Natural killer cell treated with Interleukin-12 subunit alpha and Interleukin-12 subunit beta and Interleukin-15 and Interleukin-18, amount 100 ng/mL, for 72 hours (primary cell): ENCODE results near the gene DPPA2. TPM values are rescaled to one million over a fixed set of nuclear protein-coding genes. Genes with fewer than 3 reads are reported as not detected.
"Not testable (repeated sequence)": the region's sequence is repeated elsewhere in the genome, so short reads cannot be mapped to it uniquely, and the experiment has no call there.

ENCODE experiments used
- ATAC-seq, 2 donors: fragments of 150-1000 bp; cut with Tn5 transposase in 1 of 2; sonication (Bioruptor Pico), chemical (Tn5 transposase) in 1 of 2; 2 replicates each; pipeline ENCODE4 v1.10.0; 2021
- DNase-seq: peaks from one replicate; pipeline ENCODE4 v3.0.0; 2022; ENCODE audit warnings: low spot score
- H3K27ac Mint-ChIP-seq, 2 donors: 1 replicate in 1 of 2; 2 replicates in 1 of 2; pipeline ENCODE4 v1.8.0; 2022; ENCODE audit warnings: mixed read lengths in 2 of 2, mild to moderate bottlenecking in 1 of 2, moderate library complexity in 1 of 2
- H3K27me3 Mint-ChIP-seq, 2 donors: 1 replicate in 1 of 2; 2 replicates in 1 of 2; pipeline ENCODE4 v1.8.0; 2022; ENCODE audit warnings: mixed read lengths in 2 of 2
- H3K36me3 Mint-ChIP-seq: one replicate; pipeline ENCODE4 v1.8.0; 2022; ENCODE audit warnings: mixed read lengths
- H3K4me1 Mint-ChIP-seq, 2 donors: 1 replicate in 1 of 2; 2 replicates in 1 of 2; pipeline ENCODE4 v1.8.0; 2022; ENCODE audit warnings: low read depth in 2 of 2, mixed read lengths in 2 of 2, mild to moderate bottlenecking in 1 of 2
- H3K4me3 Mint-ChIP-seq: one replicate; pipeline ENCODE4 v1.8.0; 2022; ENCODE audit warnings: mixed read lengths
- H3K9me3 Mint-ChIP-seq: 2 replicates; pipeline ENCODE4 v1.8.0; 2022; ENCODE audit warnings: mixed read lengths
- total RNA-seq, 2 donors: library from RNA; stranded (reverse); gene quantifications; one replicate each; pipeline ENCODE4 v1.2.3, GENCODE V29; 2022

Gene DPPA2
- total RNA-seq = not detected

GRCh38 chr3:109316162-109316730 is at the start of gene DPPA2:
Gene DPPA2, minus strand, starts transcription at chr3:109316517. Its CDS starts 1,975 bp downstream, at chr3:109314542.
- DNase-seq (no peak), ATAC-seq (no peak)
- no peak within 1 kb of the TSS for H3K4me3 Mint-ChIP-seq
- H3K9me3 Mint-ChIP-seq = no peaks in the 10 kb centered on the region
- H3K4me1 Mint-ChIP-seq = no peaks in the 10 kb centered on the region
- no peak within 1 kb of the TSS for H3K27ac Mint-ChIP-seq
- H3K36me3 Mint-ChIP-seq = no peaks in the 10 kb centered on the region
- no peaks in the 10 kb centered on the region for H3K27me3 Mint-ChIP-seq

DNA sequence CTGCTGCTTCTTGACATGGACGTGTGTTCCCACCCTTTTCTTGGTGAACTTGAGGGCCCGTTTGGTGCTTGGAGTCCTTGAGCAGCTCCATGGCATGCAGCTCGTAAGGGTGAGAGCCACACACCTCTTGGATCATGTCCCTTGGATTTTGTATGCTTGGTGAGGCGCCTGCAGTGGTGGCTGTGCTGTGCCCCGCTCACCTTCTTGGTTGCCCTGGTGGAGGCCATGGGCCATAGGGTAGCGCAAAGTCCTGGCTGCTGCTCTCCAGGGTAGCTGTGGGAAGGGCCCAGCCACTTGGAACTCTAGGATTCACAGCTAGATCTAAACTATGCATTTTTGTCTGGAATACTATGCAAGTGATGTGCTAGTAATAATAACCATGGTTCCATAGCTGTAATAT is 47.8 kb upstream of the DPPA2 start:
- Mint-ChIP-seq H3K36me3 (no peaks in the 10 kb centered on the region), H3K27me3 (no peaks in the 10 kb centered on the region), H3K9me3 (no peaks in the 10 kb centered on the region), H3K4me1 (no peaks in the 10 kb centered on the region), H3K27ac (no peak overlapping the region), H3K4me3 (no peak overlapping the region)
- ATAC-seq (no peak), DNase-seq (no peak)

- H3K36me3 Mint-ChIP-seq = no peaks in the 10 kb centered on the region
- H3K4me1 Mint-ChIP-seq = no peaks in the 10 kb centered on the region
- H3K9me3 Mint-ChIP-seq = no peaks in the 10 kb centered on the region
- H3K4me3 Mint-ChIP-seq = no peak overlapping the region
- DNase-seq = no peak
- no peaks in the 10 kb centered on the region for H3K27me3 Mint-ChIP-seq
- no peak for ATAC-seq
- H3K27ac Mint-ChIP-seq = no peak overlapping the region
Observed at GRCh38 chr3:109363634-109364033, 47.3 kb upstream of the DPPA2 start.

DNA sequence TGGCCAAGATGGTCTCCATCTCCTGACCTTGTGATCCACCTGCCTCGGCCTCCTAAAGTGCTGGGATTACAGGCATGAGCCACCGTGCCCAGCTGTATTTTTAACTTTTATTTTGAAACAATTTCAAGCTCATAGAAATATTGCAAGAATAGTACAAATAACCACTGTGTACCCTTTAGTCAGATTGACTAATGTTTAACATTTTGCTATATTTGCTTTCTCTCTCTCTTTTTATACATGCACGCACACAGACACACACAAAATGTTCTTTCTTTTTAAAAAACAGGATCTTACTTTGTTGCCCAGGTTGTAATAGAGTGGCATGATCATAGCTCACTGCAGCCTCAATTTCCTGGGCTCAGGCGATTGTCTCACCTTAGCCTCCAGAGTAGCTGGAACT is 46.5 kb upstream of the DPPA2 start:
- ATAC-seq (no peak), DNase-seq (no peak)
- Mint-ChIP-seq H3K9me3 (no peaks in the 10 kb centered on the region), H3K36me3 (no peaks in the 10 kb centered on the region), H3K4me1 (no peaks in the 10 kb centered on the region), H3K27me3 (no peaks in the 10 kb centered on the region), H3K27ac (no peak overlapping the region), H3K4me3 (no peak overlapping the region)

- not testable (repeated sequence) for DNase-seq, H3K9me3 Mint-ChIP-seq, H3K4me3 Mint-ChIP-seq, H3K27me3 Mint-ChIP-seq, H3K36me3 Mint-ChIP-seq, H3K4me1 Mint-ChIP-seq, ATAC-seq, H3K27ac Mint-ChIP-seq
Observed at GRCh38 chr3:109358809-109359208, 42.5 kb upstream of the DPPA2 start.

DNA sequence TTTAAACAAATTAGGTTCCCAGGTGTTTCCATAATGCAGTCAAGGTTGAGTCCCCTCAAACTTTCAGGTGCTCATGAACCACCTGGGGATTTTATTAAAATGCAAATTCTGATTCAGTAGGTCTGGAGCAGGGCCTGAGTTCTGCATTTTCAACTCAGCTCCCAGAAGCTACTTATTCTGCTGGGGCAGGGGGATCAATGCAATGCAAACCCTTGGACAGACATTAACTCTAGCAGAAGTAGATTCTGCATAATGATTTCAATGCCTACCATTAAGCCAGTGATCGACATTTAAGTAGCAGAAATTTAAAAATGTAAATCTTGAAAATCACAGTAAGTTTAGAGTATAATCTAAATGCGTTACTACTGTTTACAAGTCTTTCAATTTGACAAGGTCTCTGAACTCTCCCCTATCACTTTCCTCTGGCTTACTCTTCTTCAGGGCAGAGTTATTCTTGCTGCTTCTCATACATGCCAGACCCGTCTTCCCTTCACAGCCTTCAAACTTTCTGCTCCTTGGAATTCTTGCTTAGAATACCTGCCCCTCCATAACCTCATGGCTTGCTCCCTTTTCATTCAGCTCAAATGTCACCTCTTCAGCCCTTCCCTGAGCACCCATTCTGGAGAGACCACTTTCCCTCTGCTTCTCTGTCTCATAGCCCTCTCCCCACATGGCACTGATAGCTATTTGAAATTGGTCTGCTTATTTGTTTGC is 40.3 kb upstream of the DPPA2 start:
- ATAC-seq (no peak), DNase-seq (no peak)
- Mint-ChIP-seq H3K9me3 (no peaks in the 10 kb centered on the region), H3K4me1 (no peaks in the 10 kb centered on the region), H3K27me3 (peaks cover 4 to 7% of the 10 kb centered on the region in 2 donors), H3K4me3 (no peak overlapping the region), H3K36me3 (no peaks in the 10 kb centered on the region), H3K27ac (no peak overlapping the region)

- Mint-ChIP-seq H3K4me3 (no peak overlapping the region), H3K9me3 (no peaks in the 10 kb centered on the region), H3K36me3 (no peaks in the 10 kb centered on the region), H3K27ac (no peak overlapping the region), H3K27me3 (peaks cover 4 to 7% of the 10 kb centered on the region in 2 donors), H3K4me1 (no peaks in the 10 kb centered on the region)
- no peak for DNase-seq
- ATAC-seq = no peak
Observed at GRCh38 chr3:109355625-109356441, 39.5 kb upstream of the DPPA2 start.

- peaks cover 4 to 7% of the 10 kb centered on the region in 2 donors for H3K27me3 Mint-ChIP-seq
- no peaks in the 10 kb centered on the region for H3K36me3 Mint-ChIP-seq
- H3K27ac Mint-ChIP-seq = no peak overlapping the region
- no peak overlapping the region for H3K4me3 Mint-ChIP-seq
- ATAC-seq (no peak), DNase-seq (no peak)
- H3K9me3 Mint-ChIP-seq = no peaks in the 10 kb centered on the region
- no peaks in the 10 kb centered on the region for H3K4me1 Mint-ChIP-seq
Observed at GRCh38 chr3:109353057-109353456, 36.7 kb upstream of the DPPA2 start.

GRCh38 chr3:109351231-109351630 is 34.9 kb upstream of the DPPA2 start:
- no peak overlapping the region for H3K27ac Mint-ChIP-seq
- no peaks in the 10 kb centered on the region for H3K4me1 Mint-ChIP-seq
- H3K27me3 Mint-ChIP-seq = peaks cover under 1 to 4% of the 10 kb centered on the region in 2 donors
- DNase-seq = no peak
- no peaks in the 10 kb centered on the region for H3K36me3 Mint-ChIP-seq
- ATAC-seq = no peak
- no peaks in the 10 kb centered on the region for H3K9me3 Mint-ChIP-seq
- H3K4me3 Mint-ChIP-seq = no peak overlapping the region

GRCh38 chr3:109346770-109347295 is 30.5 kb upstream of the DPPA2 start:
- DNase-seq (no peak), ATAC-seq (no peak)
- Mint-ChIP-seq H3K27ac (no peak overlapping the region), H3K4me1 (no peaks in the 10 kb centered on the region), H3K36me3 (no peaks in the 10 kb centered on the region), H3K27me3 (peaks cover 0 to 9% of the 10 kb centered on the region in 2 donors), H3K9me3 (no peaks in the 10 kb centered on the region), H3K4me3 (no peak overlapping the region)

DNA sequence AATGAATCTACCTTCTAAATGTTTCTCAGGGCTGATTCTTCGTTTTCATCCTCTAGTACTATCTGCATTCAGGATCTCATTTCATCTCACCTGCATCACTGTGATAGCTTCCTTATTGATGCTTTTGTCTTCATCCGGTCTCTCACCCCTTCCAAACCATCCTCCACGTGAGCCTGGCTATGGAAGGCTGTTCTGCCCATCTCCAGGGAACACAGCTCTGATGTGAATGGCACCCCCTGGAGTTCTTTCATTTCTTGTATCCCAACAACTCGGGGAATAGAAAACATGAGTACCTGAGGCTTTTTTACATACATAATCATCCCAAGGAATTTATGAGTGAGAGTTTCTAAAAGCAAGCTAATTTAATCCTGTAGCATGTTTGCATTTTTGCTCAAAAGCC is 29.8 kb upstream of the DPPA2 start:
- ATAC-seq = no peak
- H3K4me1 Mint-ChIP-seq = no peaks in the 10 kb centered on the region
- DNase-seq = no peak
- H3K27ac Mint-ChIP-seq = no peak overlapping the region
- H3K9me3 Mint-ChIP-seq = no peaks in the 10 kb centered on the region
- no peak overlapping the region for H3K4me3 Mint-ChIP-seq
- no peaks in the 10 kb centered on the region for H3K36me3 Mint-ChIP-seq
- H3K27me3 Mint-ChIP-seq = peaks cover 0 to 9% of the 10 kb centered on the region in 2 donors

DNA sequence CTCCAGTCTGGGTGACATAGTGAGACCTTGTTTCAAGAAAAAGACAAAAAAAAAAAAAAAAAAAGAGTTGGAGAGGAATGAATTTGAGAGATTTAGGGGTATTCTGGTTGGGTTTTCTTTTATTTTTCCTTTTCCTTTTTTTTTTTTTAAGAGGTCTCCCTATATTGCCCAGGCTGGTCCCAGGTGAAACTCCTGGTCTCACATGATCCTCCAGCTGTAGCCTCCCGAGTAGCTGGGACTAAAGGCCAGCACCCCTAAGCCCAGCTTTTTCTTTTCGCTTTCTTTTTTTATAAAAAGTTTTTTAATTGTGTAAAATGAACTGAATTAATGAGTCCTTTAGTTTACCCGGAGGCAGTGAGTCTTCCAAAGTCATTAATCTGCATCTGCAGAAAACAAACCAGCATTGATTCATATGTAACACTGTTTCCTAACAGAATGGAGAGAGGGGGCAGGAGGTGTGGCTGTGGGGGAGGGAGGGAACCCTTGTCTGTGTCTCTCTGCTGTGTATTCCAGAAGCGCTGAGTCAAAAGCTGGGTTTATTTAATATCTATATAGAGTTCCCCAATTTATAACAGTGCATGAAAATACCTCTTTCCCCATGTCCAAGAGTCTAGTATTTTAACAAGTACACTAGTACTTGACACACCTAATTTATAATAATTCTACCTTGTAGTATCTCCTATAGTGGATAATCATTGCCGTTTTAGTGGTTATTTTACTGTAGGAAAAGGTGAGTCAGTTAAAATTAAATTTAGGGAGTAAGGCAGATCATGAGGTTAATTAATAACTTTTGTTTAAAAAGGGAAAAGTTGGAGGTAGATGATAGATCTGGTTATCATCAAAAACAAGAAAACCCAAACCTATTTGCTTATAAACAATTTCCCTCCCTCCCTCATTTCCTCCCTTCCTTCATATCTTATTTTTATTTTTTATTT is 23.7 kb upstream of the DPPA2 start:
- H3K4me3 Mint-ChIP-seq = no peak overlapping the region
- peaks cover 17 to 27% of the 10 kb centered on the region in 2 donors for H3K27me3 Mint-ChIP-seq
- ATAC-seq (no peak), DNase-seq (no peak)
- peaks cover 12 to 16% of the 10 kb centered on the region in 2 donors for H3K4me1 Mint-ChIP-seq
- peaks cover 6% of the 10 kb centered on the region for H3K36me3 Mint-ChIP-seq
- no peaks in the 10 kb centered on the region for H3K9me3 Mint-ChIP-seq
- H3K27ac Mint-ChIP-seq = no peak overlapping the region

DNA sequence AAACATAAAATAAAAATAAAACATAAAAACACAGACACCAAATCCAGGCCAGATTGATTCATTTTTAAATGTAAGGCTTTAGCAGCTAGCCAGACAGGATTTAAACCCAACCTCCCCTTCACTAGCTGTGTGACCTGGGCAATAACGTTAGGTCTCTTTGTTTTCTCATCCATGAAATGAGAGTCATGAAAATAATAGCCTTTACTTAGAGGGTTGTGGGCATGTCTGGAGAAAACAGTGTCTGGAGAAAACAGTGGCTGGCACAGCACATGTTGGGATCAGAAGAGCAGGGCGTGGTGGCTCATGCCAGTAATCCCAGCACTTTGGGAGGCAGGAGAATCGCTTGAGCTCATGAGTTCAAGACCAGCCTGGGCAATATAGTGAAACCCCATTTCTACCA is 22.9 kb upstream of the DPPA2 start:
- H3K4me3 Mint-ChIP-seq = no peak overlapping the region
- ATAC-seq (no peak), DNase-seq (no peak)
- H3K27ac Mint-ChIP-seq = no peak overlapping the region
- H3K4me1 Mint-ChIP-seq = peaks cover 12 to 16% of the 10 kb centered on the region in 2 donors
- no peaks in the 10 kb centered on the region for H3K9me3 Mint-ChIP-seq
- peaks cover 6% of the 10 kb centered on the region for H3K36me3 Mint-ChIP-seq
- peaks cover 17 to 27% of the 10 kb centered on the region in 2 donors for H3K27me3 Mint-ChIP-seq
